CD4-positive, alpha-beta T cell treated with Interleukin-15 for 1 hour (primary cell): ENCODE data around the gene LBHD2.

Experiments
- DNase-seq: peaks from one replicate; pipeline ENCODE4 v3.0.0-alpha.2; 2020

Gene LBHD2

DNA sequence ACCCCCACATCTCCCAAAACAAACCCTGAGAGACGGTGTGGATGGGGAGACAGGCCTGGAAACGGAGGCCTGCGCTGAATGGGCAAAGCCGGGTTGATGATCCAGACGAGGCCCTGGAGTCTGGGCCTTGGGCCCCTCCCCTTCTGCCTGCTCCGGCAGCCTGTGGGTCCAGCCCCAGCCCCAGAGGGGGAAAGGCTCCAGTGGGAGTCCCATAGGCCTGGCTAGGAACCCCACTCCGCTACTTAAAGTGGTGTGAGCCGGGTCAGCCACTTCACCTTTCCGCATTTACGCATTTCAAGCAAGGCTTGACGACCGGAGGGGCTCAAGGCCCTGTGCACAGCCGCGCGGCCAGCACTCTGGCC is 38.6 kb downstream of the LBHD2 start:
- no peak for DNase-seq

DNA sequence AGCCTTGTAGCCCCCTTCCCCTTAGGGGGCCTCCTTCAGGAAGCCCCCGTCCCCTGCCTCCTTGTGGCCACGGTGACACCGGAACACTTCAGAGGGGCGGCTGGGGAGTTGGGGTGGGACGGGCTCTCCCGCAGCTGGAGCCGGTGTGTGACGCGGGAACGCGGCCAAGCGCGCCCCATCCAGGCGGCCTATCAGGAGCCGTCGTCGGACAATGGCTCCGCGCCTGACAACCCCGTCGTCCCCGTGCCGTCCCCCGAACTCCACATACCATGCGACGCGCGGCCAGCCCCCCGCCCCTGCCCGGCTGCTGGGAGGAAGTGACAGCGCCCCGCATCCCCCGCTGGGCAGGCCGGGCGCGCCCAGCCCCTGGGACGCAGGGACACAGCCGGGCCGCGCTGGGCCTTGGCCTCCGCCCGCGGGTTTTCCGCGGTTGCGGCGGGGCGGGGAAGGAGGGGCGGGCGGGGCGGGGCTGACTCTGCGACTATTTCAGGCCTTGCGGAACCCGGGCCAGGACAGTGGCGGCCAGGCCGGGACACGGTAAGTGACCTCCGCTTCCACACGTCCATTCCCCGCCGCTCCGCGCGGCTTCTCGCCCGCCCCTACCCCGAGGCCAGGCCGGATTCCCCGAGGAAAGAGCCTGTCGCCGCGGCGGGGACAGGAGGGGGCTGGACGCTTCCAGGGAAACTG is 39.1 kb downstream of the LBHD2 start, which contains the start of gene TNFAIP2:
TSS of gene TNFAIP2 (plus strand) at position 515 of the 687 bp plus-strand sequence. CDS start 2,997 bp downstream, outside the sequence.
- DNase-seq: peak; percentile 56

DNA sequence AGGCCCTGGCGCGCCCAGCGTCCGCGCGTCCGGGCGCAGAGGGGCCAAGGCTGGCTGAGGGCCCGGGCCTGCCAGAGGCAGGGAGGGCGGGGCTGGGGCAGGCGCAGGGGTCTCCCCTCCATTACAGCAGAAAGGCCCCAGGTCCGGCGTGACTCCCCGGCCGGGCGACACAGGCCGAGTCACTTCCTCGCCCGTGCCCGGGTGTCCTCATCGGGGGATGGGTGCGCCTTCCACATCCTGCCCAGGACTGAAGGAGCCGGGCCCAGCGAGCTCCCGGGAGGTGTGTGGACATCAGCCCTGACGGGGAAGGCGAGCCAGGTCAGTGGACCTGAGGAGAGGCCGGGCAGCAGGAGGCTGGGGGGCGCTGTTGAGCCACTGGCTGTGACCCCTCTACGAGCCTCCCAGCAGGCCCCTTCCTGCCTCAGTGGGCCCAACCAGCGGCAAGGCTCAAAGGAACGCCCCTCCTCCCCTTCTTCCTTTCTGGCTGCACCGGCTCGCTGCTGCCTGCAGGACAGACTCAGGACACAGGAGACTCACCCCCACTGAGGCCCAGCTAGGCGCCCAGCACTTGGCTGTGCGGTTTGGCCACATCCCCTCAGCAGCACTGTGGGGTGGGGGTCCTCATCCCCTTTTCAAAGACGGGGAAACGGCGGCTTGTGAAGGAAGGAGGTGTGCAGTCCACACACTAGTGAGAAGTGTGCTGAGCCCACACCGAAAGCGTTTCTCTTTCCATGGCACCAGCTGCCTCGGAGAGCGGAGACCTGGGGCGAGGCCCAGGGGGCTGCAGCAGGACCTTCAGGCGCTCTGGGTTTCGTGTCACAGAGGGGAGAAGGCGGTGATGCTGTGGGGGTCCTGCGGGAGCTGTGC is 39.9 kb downstream of the LBHD2 start:
- DNase-seq: no peak

DNA sequence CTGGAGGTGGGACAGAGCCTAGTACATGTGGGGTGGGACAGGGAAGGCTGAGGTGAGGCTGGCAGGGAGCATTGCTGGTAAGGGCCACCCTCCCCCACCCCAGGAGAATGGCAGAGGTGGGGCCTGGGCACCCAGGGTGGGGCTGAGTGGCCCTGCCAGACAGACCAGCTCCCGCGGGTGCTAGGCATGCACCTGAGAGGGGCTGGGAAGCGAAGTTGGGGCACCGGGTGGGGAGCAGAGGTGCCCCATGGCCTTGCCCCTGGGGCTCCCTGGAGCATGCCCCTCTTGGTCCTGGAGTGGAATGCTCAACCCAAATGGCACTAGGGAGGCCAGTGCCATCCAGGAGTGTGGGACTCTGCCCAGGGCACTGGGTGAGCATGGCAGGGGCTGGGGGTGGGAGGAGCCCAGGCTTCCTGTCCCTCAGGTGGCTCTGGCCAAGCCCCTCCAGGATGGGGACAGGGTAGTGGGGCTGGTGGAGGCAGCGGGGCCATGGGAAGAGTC is 40.5 kb downstream of the LBHD2 start:
- no peak for DNase-seq

DNA sequence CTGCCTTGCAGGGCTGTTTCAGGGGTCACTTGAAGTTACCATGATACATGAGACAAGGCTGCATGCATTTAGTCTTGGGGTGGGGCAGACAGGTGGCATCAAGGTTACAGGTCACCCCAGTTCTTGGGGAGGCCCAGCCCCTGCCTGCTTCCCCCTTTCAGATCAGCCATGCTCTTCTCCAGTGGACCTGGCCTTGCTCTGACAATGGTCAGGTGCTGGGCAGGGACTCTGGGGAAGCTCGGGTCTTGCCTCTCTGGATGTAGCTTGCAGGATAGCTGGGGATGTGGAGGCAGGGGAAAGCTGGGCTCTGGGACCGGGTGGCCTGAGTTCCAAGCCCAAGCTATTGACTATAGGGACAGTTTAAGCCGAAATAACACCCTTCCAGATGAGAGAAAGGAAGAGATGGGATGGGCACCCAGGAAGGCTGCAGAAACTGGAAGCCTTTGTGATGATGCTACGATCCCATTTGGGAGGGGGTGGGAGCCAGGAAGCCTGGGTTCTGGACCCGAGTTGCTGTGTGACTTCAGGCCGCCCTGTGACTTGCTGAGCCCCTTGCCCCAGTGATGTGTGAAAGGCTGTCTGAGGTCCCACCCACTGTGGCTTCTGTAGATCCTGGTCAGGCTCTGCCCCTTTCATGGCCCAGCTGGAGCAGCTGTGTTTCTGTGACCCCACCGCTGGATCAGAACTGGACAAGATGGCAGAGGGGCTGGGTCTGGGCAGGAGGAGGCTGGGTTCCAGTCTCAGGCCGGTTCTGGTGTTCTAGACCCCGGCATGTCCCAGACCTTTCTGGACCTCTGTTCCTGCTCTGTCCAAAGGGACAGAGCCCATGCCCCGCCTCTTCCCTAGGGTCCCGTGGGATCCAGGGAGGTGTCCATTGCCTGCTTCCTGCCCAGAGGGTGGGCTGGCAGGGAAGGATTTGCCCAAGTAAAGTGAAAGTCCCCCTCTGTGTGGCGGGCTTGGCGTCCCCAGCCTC is 41.4 kb downstream of the LBHD2 start:
- no peak for DNase-seq

DNA sequence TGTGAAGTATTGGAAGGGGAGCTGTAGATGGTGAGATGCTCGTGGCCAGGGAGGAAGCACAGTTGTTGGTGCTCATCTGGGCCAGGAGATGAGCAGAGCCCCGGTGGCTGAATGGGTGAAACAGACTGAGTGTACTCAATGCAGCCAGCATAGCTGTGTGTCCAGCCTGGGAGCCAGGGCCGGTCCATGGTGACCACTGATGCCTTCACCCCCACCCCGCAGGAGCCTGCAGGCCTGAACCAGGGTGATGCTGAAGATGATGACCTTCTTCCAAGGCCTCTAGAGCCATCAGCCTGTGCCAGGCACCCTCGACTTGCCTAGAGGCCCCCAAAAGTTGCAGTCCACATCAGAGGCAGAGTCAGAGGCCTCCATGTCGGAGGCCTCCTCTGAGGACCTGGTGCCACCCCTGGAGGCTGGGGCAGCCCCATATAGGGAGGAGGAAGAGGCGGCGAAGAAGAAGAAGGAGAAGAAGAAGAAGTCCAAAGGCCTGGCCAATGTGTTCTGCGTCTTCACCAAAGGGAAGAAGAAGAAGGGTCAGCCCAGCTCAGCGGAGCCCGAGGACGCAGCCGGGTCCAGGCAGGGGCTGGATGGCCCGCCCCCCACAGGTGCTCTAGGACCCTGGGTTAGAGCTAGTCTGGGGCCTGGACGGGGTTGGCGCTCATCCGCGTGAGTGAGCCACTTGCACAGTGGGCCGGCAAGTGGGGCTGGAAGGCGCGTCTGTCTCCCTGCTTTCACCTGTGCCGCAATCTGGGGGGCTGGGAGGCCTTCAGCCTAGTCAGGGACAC is 42.3 kb downstream of the LBHD2 start:
- no peak for DNase-seq

DNA sequence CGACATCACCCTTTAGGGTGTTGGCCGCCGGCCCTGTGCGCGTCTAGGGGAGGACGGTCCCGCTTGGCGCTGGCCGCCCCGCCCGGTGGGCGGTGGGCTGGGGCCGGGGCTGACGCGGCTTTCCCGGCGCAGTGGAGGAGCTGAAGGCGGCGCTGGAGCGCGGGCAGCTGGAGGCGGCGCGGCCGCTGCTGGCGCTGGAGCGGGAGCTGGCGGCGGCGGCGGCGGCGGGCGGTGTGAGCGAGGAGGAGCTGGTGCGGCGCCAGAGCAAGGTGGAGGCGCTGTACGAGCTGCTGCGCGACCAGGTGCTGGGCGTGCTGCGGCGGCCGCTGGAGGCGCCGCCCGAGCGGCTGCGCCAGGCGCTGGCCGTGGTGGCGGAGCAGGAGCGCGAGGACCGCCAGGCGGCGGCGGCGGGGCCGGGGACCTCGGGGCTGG is 42.9 kb downstream of the LBHD2 start:
- no peak for DNase-seq

DNA sequence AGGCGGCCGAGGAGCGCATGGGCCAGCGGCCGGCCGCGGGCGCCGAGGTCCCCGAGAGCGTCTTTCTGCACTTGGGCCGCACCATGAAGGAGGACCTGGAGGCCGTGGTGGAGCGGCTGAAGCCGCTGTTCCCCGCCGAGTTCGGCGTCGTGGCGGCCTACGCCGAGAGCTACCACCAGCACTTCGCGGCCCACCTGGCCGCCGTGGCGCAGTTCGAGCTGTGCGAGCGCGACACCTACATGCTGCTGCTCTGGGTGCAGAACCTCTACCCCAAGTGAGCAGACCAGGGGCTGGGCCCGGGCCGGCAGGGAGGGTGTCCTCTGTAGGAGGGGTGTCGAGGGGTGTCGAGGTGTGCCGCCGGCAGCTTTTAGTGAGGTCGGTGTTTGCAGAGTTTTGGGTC is 43.3 kb downstream of the LBHD2 start:
- no peak for DNase-seq

DNA sequence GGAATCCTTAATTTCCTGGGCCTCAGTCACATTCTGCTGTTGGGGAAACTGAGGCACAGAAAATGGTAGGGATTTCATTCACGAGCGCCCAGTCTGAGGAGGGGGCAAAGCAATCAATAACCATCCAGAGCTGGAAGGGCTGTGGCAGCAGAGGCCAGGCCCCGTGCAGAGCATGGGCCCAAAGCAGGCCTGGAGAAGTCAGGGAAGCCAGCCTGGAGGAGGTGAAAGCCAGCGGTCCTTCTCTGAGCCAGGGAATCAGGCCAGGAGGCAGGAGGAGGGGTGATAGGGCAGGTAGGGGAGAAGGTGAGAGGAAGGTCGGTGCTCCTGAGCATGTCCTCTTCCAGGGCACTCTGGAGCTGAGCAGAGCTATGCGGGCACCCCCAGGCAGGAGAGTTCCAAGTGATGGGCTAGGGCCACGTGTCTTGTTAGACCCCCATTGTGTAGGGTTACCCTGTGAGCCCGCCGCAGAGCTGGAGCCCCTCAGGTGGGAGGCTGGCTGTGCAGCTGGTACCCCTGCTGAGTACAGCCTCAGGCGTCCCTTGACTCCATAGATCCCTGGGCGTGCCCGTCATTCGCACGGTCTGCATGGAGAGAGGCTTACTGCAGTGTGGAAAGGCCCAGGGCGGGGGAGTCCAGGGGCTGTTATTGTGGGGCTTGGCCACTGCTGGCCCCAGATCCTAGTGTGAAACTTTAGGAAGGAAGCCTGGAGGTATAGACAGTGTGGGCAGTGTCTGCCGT is 44.0 kb downstream of the LBHD2 start:
- no peak for DNase-seq

DNA sequence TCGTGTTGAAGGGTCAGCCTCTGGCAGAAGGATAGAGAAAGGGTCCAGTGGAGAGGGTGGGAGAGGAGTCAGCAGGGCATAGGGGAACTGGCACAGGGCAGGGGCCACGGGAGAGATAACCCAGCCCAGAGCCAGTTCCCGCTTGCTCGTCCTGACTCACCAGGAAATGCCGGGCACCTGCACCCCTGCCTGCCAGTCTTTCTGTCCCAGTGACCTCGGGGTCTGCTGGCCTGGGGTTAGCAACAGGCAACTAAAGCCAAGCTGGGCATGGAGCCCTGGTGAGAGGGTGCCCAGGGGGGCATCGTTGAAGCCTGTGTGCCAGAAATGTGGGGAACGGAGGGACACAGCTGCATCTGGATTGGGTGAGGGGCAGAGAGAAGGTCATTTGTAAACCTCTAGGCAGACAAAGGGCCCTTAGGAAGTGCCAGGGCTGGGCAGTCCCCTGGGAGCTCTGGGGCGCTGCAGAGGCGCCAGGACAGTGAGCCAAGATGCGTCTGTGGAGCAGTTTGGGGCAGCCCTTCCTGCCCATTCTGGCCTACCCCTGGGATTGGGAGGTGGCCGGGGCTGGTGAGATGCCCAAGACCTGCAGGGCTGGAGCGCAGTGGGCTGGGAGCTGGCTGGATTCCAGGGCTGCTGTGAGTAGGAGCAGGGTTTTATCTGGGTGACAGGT is 44.8 kb downstream of the LBHD2 start:
- no peak for DNase-seq

DNA sequence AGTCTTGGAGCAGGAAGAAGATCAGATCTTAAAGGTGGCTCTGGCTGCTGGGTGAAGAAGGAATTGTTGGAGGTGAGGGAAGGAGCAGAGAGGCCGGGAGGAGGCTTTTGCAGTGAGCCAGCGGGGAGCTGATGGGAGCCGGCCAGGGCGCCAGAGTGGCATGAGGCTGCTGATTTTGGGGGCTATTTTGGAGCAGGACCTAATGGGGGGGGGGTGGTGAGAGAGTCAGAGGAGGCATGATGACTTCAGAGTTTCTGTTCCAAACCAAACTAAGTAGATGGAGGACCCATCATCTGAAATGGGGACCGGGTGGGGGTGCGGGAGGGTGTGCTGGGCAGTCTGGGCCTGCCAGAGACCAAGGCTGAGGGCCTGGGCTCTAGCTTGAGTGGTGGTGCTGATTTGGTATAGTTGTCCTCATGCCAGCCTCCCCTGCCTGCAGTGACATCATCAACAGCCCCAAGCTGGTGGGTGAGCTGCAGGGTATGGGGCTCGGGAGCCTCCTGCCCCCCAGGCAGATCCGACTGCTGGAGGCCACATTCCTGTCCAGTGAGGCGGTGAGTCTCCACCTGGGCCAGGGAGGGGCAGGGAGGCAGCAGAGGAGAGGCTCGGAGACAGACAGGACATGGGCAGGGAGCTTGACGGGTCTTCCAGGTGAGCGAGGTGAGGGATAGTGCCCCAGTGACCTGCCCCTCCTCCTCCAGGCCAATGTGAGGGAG is 45.4 kb downstream of the LBHD2 start:
- no peak for DNase-seq

DNA sequence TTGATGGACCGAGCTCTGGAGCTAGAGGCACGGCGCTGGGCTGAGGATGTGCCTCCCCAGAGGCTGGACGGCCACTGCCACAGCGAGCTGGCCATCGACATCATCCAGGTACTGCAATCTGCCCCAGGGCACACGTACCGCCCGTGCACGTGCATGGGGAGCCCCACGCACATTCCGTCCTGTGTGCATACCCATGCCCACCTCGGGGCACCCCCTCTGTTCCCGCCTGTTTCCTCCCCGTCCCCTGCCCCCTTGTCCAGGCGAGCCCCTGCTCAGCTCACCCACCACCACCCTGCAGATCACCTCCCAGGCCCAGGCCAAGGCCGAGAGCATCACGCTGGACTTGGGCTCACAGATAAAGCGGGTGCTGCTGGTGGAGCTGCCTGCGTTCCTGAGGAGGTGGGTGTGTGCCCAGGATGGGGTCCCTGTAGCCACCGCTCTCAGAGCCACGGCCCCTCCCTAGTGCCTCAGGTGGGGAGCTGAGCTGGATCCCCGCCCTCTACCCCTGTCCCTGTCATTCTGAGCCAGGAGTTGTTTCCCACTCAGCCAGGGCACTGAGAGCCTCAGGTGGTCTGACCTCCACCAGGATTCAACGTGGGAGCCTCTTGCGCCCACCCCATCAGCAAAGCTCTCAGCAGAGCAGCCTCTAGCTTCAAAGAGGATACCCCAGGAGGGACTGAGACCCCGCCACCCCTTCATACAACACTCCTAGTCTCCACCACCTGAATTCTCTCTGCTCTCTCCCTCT is 46.2 kb downstream of the LBHD2 start:
- no peak for DNase-seq

DNA sequence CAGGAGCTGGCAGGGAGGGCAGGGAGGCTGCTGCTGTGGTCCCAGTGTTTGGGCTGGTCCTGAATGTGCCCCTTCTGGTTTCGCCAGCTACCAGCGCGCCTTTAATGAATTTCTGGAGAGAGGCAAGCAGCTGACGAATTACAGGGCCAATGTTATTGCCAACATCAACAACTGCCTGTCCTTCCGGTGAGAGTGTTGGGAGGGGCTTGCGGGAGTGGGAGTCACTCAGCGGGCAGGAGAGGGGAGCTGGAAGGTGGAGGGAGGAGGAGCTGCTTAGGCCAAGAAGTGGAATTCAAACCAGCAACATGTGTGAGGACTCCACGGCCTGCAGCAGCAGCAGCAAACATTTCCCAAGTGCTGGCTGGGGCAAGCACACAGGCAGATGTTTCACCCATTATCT is 47.0 kb downstream of the LBHD2 start:
- no peak for DNase-seq

DNA sequence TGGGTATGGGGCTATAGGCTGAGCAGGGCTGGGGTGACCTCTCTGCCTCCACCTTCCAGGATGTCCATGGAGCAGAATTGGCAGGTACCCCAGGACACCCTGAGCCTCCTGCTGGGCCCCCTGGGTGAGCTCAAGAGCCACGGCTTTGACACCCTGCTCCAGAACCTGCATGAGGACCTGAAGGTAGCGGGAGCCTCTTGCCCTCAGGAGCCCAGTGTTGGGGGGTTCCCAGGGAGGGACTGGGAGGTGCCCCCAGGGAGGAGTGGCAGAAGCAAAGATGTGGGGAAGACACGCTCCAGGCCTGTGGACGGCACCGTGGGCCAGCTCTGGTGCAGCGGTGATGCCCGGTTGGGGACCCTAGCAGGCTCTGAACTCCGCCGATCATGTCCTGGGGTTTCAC is 47.6 kb downstream of the LBHD2 start:
- no peak for DNase-seq

DNA sequence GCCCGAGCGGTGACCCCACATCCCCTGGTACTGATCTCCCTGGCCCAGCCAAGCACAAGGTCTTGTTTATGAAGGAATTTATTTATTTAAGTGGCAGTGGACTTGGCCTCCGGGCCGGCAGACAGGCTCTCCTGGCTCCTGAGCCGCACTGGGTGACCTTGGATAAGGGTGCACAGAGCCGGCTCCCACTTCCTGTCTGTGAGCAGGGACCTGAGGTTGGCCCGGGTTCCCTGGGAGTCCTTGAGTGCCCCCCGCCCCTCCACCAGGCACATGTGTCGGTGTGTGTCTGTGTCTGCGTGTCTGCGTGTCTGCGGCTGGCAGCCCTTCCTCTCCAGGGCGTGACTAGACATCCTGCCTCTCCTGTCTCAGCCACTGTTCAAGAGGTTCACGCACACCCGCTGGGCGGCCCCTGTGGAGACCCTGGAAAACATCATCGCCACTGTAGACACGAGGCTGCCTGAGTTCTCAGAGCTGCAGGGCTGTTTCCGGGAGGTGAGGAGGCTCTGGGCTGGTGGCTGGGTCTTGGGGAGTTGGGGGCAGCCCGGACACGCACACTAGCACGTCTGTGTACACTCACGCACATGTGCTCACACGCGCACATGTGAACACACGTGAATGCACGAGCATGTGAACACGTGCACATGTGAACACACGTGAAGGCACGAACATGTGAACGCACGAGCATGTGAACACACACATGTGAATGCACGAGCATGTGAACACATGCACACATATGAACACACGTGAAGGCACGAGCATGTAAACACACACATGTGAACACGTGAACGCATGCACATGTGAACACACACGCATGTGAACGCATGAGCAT is 48.6 kb downstream of the LBHD2 start:
- DNase-seq: no peak

DNA sequence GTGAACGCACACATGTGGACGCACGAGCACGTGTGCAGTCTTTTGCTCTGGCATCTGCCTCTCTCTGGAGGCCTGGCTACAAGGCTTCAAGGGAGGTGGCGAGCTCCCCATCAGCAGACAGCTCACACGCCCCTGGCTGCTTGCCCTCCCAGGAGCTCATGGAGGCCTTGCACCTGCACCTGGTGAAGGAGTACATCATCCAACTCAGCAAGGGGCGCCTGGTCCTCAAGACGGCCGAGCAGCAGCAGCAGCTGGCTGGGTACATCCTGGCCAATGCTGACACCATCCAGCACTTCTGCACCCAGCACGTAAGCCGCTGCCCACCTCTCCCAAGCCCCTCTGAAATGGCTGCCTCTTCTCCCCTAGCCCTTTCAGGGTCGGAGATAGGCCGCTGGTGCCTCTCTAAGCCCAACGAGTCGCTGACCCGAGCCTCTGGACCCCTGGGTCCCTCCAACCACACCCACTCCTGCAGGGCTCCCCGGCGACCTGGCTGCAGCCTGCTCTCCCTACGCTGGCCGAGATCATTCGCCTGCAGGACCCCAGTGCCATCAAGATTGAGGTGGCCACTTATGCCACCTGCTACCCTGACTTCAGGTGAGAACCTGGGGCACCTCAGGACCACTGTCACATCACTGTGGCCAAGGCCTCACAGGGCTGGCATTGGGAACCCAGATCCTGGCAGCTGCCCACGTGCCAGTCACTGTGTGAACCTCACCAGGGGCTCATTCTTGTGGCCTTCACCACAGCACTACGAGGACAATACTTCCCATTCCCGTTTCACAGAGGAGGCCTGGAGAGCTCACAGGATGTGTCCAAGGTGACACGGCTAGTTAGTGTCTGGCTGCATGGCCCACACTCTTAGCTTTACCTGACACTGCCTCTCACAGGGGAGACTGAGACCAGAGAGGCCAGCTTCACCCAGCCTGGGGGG is 49.5 kb downstream of the LBHD2 start:
- no peak for DNase-seq

DNA sequence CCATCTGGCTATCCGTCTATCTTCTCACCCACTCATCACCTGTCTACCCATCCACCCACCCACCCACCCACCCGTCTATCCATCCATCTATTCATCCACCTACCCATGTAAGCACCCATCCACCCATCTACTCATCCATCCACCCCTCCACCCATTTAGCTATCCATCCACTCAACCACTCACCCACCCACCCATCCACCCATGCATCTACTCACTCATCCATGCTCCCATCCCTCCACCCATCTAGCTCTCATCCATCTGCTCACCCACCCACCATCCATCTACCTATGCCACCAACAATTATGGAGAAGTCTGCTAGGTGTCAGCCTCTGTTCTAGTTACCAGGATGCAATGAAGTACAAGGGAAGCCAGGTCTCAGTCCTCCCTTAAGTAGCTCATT is 50.4 kb downstream of the LBHD2 start:
- DNase-seq: no peak
